NCI-H82 (cell line): Measurements from ENCODE around the gene CFAP100.
A peak's percentile ranks its signal among the peaks of the same experiment; 100 is the strongest.

Experiments used
- DNase-seq: peaks from one replicate; lab custom pipeline; 2025; lab: John Stamatoyannopoulos, UW

Gene CFAP100

GRCh38 chr3:126375835-126376331, 18.8 kb upstream of the CFAP100 start:
- no peak for DNase-seq

GRCh38 chr3:126376444-126376843, 18.3 kb upstream of the CFAP100 start:
- DNase-seq = no peak

DNA sequence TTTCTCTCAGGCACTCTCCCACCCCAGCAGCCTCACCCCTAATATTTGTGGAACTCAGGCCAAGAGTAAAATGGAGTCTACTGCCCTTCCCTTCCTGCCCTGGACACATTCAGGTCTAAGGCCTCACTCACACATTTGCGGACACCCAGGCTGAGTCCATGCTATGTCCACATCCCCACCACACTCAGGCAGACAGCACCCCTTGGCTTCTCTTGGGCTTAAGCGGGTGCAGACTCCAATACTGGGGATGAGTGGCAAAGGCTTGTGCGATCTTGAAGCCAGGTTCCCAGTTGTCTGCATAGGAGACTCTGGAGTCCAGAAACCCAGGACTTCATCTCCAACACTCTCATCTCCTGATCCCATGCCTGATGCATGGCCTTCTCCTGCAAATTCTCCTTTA, 17.5 kb upstream of the CFAP100 start:
- no peak for DNase-seq

DNA sequence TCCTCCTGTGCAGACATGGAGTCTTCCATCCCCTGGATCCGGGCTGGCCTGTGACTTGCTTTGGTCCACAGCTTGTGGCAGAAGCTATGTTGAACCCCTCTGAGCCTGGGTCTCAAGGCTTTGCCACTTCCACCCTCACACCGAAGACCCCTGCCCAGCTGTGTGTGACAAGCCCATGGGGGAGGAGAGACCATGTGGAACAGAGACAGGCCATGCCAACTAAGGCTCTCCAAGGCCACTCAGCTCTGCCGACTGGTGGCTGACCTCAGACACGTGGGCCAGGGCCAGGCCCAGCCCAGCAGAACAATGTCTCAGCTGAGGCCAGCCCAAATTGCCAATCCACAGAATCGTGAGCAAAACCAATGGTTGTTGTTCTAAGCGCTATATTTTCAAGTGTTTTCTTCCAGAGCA, 16.4 kb upstream of the CFAP100 start:
- DNase-seq = no peak

DNA sequence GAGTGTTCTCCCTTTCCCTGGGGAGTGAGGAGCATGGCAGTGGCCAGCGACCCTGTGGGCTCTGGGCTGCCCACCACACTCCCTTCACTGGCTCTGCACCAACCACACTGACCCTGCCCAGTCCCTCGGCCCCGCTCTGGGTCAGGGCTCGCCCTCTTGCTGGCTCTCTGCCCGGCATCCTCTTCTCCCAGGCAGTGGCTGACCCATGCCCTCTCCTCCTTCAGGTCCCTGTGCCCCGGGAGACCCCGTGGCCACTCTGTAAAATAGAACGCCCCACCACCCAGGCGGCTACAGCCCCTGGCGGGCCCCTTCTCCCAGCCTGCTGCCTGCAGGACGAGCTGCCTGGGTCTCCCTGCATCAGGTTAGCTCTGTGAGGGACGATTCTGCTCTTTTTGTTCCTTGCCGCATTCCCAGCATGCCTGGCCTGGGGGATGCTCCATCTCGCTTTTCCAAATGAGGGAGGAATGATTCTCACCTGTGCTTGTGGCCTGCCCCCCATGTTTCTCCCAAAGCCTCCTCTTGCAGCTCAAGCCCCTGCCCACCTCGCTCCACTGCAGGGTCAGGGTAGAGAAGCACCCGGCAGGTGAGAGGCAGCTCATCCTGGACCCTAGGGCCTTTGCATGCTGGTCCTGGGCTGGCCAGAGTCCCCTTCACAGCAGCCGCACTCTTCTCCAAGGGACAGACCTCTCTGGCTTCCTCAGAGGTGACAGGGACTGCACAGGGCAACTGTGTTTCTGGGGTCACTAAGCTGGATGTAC, 14.5 kb upstream of the CFAP100 start:
- no peak for DNase-seq

GRCh38 chr3:126381966-126382365, 12.7 kb upstream of the CFAP100 start:
- DNase-seq = no peak

- DNase-seq = peak; percentile 69
Measured at GRCh38 chr3:126389112-126389793, 5.5 kb upstream of the CFAP100 start.

GRCh38 chr3:126389794-126390146, 4.9 kb upstream of the CFAP100 start:
- DNase-seq = no peak

DNA sequence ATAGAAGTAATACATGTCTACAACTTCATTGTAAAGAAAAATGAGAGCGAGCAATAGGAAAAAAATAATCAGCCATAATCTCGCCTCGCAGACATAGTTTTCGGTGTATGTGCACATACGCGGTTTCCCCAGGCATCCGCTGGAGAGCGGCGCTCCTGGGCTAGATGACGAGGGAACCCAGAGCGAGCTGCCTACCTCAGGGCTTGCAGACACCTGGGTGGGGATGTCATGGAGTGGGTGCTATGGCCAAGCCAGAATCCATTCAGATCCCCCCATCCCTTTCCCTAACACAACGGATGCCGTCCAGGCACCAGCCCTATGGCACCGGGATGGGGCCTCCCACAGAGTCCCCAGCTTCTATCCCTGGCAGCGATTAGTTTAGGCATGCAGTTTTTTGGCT, 4.5 kb upstream of the CFAP100 start:
- DNase-seq = no peak

GRCh38 chr3:126390751-126391150, 4.0 kb upstream of the CFAP100 start:
- no peak for DNase-seq

DNA sequence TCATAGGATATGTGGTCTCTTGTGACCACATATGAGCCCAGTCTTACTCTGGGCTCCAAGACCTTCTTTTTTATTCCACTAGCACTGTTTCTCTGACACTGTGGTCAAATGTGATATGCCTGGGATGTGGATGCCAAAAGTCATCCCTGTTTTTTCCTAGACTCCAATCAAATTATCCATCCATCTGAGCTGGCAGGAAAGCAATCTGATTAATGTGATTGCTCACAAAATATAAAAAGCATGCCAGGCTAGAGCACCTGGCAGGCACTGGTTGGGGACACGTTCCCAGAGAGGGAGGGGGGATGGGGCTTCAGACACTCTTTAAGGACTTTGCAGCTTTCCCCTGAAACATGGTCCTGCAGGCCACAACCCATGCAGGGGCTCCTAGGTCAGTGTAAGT, 3.1 kb upstream of the CFAP100 start:
- DNase-seq = no peak

DNA sequence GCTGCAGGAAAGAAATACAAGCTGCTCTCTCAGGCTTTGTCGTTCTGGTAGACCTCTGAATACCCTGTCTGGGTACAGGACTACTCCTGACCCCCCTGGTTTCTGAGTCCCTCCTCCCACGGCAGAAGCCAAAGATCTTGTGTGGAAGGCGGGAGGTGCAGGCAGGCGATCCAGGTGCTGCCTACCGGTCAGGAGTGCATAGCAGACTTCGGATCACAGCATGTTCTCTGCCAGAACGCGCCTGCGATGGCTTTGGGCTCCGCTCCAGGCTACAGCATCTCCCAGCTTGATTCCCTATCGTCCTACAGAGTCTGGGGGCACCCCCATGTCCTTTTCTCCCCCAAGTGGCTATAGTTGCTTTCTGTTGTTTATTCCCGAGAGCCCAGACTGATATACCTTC, 2.5 kb upstream of the CFAP100 start:
- no peak for DNase-seq

DNA sequence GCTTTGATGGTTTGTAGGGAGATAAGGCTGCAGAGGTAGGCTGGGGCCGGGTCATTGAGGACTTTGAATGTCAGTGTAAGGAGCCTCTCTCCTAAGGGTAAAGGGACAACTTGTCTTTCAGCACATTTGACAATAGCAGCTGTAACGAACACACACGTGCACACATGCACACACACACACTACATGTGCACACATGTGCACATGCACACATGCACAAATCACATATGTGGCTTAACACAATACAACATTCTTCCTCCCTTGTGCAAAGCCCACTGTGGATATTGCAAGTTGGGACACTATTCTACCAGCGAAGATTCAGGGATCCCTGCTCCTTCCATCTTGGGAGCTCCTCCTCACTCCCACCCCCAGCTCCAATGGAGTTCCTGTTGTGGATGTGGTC, 1.1 kb upstream of the CFAP100 start:
- DNase-seq = no peak

GRCh38 chr3:126394977-126395321, 240 bp downstream of the CFAP100 start:
- DNase-seq = no peak

DNA sequence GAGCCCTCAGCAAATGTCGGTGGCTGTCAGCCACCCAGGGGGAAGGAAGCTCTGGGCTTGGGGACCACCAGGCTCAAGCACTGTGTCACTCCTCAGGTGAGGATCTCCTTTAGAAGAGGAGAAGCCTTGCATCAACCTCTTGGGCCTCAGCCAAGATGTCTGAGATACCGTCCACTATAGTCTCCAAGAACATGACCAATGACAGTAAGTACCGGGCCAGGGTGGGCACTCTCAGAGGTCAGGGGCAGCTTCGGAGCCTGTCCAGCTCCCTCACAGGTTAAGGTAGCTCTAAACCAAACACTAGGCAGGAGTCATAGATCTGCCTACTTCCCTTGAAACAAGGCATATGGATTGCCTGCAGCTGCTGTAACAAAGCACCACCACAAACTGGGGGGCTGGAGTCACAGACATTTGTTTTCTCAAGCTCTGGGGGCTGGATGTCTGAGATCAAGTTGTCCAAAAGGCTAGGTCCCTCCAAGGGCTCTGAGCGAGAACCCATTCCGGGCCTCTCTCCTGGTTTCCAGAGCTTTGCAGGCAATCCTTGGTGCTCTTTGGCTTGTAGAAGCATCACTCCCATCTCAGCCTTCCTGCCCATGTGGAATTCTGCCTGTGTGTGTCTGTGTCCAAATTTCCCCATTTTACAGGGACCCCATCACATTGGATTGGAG, 1.3 kb downstream of the CFAP100 start:
- no peak for DNase-seq

DNA sequence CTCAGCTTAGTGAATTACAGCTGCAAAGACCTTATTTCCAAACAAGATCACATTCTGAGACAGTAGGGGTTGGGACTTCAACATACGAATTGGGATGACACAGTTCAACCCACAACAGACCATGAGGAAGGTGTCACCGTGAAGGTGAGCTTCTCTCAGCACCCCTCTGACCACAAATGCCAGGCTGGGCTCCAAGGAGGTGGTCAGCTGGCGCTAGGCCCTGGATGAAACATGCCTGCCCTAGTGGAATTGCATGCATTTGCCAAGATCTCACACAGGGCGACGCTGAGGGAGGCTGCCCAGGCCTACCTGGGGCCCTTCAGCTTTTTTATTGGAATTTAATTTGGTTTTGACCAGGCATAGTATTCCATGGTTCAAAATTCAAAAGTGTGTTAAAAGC, 1.8 kb downstream of the CFAP100 start:
- DNase-seq = no peak

- no peak for DNase-seq
Measured at GRCh38 chr3:126397610-126398422, 3.1 kb downstream of the CFAP100 start.

- DNase-seq = no peak
Measured at GRCh38 chr3:126398423-126399350, 4.0 kb downstream of the CFAP100 start.

GRCh38 chr3:126399351-126399735, 4.6 kb downstream of the CFAP100 start:
- DNase-seq = no peak

GRCh38 chr3:126399756-126400155, 5.0 kb downstream of the CFAP100 start:
- no peak for DNase-seq

GRCh38 chr3:126401611-126402160, 7.0 kb downstream of the CFAP100 start:
- DNase-seq = no peak
